GM23248 (cell line): ENCODE measurements around the gene PLA2G4F.

Experiments used
- EZH2 ChIP-seq: fragments of 200-600 bp; sonication (generic); IDR thresholded peaks from 2 replicates; pipeline ENCODE4 v1.6.1; 2018; ENCODE audit warnings: antibody characterized with exemption, mild to moderate bottlenecking; ENCODE audit not compliant: insufficient read depth, poor library complexity, severe bottlenecking
- EZH2phosphoT487 ChIP-seq: fragments of 200-600 bp; sonication (generic); IDR thresholded peaks from 2 replicates; pipeline ENCODE4 v1.6.1; 2018; ENCODE audit warnings: antibody characterized with exemption, moderate library complexity, mild to moderate bottlenecking, low read depth; ENCODE audit not compliant: insufficient read depth

GRCh38 chr15:42138411-42138810 lies 18.0 kb downstream of the PLA2G4F start:
- no peak for TF ChIP-seq EZH2
- no peak for TF ChIP-seq EZH2phosphoT487
